ENCODE results near the gene ENTHD1.

The ENTHD1 gene

DNA sequence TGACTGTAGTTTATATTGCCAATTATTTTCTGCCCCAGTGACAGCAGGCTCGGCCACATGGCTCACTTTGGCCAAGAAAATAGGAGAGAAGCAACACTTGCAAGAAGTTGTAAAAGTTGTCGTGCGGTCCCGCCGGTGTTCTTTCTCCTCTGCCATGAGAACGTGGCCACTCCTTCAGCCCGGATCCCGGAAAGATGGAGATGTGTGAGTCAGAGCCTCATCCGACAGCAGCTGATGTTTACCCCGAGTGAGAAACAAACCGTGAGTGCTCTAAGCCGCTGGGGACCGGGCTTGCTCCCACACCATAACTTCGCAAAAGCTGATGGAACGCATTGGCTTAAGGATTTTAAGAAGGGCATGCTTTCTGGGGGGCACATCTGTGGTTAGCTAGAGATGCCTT is 166.0 kb downstream of the ENTHD1 start:
- no peak for DNase-seq

DNA sequence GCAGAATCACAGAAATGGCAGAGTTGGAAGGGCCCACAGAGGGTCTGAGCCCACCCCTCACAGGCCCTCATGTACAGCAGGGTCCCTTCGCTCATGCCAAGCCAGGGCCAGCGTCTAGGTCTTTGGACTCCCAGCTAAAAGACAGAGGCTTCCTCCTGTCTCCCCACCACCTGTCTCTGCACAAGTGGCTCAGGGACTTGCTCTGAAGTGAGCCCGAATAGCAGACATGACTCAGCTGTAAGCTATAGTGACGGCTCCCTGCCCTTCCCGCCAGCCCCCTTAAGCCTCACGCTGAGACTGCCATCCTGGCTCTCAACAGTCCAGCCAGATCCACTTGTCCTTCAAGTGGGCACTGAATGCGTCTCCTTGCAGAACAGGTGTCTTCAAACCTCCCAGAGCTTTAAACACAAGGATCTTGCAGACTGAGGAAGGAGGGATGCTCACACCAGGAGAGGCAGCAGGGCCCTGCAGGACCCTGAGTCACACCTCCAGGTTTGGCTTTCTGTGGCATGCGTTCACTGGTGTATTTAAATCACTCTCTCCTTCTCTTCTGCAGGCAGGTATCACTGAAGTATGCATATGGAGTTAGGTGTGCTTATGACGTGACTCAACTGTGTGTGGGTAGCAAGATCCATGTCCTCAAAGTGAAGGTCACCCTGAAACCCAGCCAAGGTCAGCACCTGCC is 168.1 kb downstream of the ENTHD1 start:
- DNase-seq, result no peak

DNA sequence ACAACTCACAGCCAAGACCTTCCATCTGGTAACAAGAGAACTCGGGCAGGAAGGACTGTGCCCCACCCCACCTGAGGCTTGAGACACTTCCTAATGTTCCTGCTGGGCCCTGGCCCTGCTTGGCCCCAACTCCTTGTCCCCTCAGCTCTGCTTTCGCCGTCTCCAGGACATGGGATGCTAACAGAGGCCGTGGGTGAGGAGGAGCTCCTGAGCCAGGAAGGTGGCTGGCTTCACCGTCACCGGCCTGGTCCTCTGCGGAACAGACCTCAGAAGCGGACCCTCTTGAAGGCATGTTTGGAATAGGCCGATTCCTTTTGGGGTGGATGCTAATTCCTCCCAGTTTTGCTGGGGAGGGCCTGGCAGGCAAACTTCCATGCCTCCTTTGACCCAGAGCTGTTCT is 168.7 kb downstream of the ENTHD1 start:
- no peak for DNase-seq

DNA sequence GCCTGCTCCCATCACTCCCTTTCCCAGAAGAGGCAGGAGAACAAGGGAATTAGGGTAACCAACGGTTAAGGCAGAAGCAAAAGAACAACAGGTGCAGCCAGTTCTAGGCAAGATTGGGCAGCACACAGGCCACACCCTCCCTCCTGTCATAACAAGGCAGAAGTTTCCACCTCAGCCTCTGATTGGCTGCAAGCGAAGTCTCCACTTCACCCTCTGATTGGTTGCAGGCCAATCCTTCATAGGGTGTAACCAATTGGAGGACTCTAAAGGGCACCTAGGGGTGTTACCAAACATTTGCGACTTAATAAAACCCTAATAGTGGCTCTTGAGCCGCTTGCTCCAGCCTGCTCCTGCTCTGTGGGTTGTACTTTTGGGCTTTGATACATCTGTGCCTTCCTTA is 169.2 kb downstream of the ENTHD1 start:
- no peak for DNase-seq

DNA sequence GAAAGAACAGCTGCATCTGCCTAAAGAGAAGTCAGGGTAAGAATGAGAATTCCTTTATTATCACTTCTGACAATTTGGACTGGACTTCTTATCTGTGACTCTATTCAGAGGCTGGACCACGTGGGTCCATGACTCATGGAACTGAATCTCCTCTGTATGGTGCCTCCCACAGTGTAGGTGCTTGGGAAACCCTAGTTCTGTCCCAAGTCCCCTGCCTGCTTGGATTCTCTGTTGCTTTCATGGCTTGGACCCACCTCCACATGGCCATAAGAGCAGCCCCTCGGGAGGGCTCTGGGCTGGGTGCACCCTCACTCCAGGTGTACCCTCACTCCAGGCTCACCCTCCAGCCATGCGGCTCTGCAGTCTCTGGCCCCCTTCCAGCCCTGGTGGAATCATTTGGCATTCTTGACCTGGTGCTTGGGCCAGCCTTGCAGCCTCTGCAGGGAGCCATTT is 169.6 kb downstream of the ENTHD1 start:
- DNase-seq, result no peak

DNA sequence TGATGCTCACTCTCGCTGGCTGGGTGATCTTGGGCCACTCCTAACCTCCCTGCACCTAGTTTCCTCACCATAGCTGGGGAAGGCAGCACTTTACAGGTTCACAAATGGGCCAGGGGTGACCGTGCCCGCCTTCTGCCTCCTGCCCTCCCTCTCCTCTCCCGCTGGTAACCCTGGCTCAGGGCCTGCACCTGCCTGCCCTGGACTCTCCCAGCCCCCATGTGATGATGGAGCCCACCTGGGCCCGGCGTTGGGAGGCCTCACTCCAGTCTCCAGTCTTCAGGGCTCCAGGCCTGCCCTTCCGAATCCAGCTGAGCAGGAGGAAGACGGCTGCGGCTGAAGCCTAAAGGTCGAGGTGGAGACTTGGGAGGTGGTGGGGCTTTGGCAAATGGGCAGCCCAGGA is 170.1 kb downstream of the ENTHD1 start:
- no peak for DNase-seq

DNA sequence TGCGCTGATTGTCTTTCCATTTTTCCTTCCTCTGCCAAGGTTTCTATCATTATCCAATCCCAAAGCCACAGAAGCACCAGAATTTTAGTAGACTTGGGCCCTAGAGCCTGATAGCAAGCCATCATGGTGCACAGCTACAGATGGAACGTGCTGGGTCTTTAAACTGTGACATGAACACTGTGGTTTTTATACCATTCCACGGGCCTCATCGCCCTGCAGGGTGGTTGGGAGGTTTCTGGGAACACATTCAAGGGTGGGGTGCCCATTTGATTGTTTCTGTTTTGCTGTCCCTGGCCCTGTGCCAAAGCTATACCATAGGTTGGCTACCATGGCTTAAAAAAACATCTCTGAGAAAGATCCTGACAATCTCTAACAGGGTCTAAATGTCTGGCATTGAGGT is 171.1 kb downstream of the ENTHD1 start:
- no peak for DNase-seq

DNA sequence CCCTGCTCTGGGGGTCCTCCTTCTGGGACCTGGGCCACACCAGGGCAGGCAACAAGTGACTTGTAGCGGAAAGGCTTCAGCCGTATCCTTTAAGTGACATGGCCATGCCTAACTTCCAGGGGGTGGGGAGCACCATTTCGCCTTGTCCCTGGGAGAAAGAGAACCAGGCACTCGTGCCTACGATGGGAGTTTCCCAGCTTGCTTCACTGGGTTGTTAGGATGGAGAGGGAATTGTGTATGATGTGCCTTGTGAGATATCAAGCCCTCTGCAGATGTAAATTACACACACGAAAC is 171.6 kb downstream of the ENTHD1 start:
- DNase-seq, result no peak

DNA sequence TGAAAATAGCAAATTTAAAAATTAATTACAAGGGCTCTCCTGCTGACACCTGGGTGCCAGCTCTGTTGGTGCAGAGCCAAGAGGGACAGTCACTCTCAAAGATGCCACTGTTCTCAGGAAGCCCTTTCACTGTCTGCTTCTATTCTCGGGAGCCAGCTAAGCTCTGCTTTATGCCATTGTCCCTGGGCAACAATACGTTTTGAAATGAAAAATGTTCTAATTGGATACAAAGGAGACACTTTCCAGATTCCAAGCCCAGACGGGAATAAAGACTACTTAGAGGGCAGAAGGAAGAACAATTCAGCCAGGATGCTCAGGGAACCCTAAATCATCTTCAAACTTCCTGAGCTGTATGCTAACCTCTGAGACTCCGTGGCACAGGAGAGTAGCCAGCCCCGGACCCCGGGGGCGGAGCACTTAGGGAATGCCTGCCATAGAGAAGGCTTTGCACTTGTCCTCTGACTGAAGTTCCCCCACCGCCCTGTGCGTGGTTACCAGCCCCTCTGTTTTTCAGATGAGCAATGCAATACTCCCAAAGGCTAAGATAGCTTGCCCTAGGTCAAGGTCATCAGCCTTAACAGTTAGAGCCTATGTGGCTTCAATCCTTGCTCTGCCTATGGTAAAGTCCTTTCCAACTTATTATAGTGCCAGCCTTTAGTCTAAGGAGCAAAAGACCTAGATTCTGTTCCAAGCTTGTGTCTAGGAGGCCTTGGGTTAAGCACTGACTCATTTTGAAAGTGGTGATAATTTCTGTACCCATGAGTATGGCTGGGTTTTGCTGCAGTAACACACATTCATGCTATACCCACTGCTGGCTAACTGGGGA is 172.1 kb downstream of the ENTHD1 start:
- DNase-seq, result no peak

DNA sequence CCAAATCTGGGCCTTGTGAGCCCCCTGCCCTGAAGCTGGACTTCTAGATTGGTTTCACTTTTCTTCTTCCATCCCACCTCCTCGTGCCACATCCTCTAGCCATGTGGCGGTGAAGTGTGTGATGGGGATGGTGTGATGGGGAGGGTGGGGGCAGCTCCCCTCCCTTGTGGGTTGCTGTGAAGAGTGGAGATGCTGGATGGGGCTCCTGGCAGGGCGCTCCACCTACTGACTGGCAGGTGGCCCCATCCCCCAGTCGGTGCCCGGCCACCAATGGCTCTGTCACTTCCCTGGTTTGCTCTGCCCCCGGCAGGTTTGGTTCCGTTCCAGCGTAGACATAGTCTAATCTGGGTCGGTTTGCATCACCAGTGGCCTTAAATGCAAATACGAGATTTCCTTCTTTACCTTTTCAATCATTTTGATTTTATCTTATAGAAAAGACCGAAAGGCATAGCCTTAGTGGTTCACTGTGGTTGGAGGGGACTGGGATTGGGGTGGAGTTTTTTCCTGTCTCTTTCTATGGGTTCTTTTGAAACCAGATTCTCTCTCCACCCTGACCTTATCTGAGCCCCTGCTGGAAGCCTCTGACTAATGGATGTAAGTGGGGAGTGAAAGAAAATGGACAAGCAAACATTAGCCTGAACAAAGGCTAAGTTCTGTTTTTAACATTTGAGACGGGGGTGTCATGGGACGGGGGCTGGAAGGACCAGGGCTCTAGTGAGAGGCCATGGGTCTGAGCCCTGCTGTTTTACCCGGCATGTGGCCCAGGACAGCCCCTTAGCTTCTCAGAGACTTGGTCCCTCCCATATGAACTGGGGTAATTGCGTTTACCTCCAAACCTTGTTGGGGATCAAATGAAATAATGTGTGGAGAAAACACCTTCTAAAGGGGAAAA is 173.8 kb downstream of the ENTHD1 start:
- DNase-seq, result no peak

DNA sequence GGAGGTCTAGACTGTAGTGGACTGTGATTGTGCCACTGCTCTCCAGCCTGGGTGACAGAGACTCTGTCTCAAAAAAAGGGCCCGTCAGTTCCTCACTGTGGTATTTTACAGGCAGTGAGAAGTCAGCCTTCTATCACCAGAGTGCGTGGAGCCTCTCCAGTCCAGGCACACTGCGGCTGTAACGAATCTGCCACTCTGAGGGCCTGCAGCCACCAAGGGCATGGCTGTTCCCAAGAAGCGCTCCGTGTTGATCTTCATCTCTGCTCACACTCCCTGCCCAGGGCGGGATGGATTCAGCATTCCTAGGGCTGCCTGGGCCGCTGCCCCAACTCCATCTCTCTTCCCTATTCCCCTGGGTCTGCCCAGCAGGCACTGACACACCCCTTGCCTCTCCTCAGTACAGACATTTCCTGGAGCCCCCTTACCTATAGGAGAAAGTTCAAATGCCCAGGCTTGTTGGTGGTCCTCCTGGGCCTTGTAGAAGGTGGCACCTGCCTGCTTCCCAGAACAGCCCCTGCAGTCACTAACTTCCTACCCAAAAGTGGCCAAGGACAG is 174.6 kb downstream of the ENTHD1 start:
- DNase-seq, result no peak

DNA sequence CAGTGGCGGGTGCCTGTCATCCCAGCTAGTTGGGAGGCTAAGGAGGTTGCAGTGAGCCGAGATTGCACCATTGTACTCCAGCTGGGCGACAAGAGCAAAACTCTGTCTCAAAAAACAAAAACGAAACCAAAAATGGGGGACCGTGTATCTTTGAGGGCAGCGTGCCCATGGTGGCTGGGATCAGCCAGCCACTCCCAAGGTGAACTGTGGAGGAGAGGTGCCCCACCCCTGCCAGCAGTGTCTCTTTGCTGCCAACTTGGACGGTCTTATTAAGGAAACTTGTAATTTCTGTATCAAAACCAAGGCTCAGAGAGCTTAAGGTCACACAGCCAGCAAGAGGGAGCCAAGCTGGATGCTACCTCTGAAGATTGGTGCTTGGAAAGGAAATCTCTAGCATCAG is 175.4 kb downstream of the ENTHD1 start:
- no peak for DNase-seq

DNA sequence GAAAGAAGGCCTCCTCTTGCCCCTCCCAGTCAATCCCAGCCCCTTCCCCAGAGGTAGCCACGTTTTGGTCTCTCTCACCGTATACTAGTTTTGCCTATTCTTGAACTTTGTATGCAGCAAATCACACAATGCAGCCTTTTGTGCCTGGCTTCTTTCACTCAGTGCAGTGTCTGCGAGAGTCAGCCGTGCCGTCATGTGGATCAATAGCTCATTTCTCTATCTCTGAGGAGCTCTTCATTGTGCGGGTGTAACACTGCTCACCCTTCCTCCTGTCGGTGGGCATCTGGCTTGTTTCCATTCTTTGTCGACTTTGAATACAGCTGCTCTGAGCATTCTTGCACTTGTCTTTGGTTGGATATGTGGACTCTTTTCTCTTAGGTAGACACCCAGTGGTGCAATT is 176.5 kb downstream of the ENTHD1 start:
- no peak for DNase-seq

DNA sequence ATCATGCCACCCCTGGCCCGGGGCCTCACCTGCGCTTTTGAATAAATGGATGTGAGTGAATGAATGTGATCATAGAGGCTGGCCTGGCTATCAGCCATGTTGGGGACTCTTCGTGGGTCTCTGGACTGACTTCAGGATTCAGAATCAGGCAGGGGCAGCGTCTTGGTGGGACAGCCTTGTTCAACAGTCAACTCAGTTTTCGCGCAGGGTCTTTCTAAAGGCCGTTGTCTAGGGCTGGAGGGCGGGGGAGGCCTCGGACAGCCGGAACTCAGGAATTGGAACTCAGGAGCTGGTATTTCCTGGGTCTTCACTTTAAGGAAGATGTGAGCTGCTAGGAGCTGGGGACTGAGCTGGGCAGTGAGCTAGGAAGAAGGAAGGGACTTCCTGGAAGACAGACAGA is 177.0 kb downstream of the ENTHD1 start:
- DNase-seq, result no peak

DNA sequence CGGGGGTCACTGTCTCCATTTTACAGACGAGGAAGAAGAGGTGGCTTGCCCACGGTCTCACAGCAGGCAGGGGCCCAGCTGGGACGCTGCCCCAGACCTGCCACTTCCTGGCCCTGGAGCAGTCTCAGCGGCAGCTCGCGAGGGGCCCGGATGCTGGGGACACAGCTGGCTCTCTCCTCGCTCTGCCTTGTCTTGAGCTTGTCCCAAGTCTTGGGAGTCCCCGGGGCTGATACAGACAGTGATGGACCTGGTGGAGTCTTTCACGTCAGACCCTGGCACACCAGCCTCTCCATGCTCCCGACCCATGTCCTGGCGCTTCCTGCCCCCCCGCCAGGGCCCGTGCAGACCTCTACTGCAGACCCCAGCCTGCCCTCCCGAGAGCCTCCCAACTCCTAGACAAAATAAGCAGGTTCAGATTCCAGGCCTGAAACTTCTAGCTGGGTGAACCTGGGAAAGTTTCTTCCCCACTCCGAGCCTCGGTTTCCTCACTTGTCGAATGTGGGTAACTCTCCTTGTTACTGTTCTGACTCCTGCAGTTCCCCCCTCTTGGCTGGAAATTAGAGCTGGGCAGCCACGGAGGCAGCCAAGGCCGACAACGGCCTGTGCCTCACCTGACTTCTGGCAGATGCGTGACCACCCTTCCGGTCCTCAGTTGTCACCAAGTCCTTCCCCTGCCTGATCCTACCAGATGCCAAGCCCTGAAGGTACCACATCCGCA is 177.6 kb downstream of the ENTHD1 start:
- no peak for DNase-seq

DNA sequence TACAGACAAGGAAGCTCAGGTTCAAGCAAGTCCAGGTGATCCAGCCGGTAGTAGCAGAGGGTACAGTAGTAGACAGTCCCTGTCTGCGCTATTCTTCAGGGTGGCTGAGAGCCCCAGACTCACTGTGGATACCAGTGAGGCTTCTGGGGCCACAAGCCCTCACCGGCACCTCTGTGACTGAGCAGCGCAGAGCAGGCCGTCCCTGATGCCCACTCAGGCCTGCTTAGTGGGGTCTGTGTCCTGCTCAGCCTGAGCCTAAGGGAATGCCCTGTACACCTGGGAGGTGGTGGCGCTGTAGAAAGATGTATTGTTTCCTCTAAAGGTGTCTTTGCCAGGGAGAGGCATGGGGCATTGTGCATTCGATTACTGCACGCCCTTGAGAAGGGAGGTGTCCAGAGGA is 179.2 kb downstream of the ENTHD1 start:
- DNase-seq, result no peak

DNA sequence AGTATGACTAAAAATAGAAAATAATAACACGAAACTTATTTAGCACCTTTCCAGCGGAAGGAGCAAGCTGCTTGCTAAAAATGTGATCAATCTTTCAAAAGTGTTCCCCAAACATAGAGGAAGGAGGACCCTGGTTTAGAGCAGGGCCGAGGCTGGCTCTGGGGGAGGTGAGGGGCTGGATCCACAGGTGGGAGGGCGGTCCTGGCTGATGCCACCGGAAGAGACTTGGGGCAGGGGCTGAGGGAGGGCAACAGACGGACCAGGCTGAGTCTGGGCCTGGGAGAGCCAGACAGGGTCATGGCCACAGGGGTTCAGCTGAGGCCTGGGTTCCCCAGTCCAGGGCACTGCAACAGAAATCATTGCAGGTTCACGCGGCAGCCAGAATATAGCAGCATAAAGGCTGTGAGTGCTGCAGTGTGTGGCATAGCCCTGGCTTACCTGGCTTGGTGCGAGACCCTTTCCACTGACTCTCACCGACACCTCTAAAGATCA is 179.7 kb downstream of the ENTHD1 start:
- no peak for DNase-seq

DNA sequence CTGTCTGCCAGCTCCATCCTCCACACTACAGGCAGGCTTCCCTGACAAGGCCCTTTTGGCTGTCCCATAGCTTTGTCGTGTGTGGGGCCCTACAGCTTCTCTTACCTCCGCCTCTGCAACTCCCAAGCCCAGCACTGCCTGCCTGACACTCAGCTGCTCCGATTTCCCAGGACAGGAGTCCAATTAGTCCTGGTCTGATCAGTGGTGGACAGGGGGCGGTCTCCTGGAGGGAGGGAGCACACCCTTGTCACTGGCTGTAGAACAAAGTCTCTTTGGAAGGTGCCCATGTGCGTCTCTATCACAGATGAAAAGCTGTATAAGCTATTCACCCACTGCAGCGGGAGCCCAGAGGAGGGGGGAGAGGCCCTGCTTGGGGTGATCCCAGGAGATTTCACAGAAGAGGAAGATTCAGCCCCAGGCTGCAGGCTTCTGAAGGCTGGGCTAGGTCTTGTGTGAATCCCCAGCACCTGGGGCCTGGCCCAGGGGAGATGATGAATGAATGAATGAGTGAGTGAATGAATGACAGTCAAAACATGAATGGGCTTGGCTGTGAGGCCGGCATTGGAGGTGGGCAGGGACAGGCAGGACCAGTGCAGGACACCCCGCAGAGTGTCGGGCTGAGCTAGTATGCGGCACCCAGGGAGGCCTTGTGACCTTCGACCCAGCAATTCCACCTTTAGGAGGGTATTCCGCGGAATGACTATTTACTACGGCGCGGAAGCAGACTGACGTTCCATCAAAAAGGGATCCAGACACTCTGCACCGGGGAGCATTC is 180.6 kb downstream of the ENTHD1 start:
- DNase-seq, result no peak

DNA sequence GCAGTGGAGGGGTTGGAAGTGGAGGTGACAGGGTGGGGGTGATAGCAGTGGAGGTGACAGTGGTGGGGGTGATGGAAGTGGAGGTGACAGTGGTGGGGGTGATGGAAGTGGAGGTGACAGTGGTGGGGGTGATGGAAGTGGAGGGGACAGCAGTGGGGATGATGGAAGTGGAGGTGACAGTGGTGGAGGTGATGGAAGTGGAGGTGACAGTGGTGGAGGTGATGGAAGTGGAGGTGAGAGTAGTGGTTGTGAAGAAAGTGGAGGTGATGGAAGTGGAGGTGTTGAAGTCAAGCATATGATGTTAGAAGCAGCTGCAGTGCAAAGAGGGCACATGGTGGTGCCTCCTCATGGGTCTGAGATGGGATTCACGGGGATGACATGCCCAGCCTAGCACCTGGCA is 181.5 kb downstream of the ENTHD1 start:
- DNase-seq, result no peak

DNA sequence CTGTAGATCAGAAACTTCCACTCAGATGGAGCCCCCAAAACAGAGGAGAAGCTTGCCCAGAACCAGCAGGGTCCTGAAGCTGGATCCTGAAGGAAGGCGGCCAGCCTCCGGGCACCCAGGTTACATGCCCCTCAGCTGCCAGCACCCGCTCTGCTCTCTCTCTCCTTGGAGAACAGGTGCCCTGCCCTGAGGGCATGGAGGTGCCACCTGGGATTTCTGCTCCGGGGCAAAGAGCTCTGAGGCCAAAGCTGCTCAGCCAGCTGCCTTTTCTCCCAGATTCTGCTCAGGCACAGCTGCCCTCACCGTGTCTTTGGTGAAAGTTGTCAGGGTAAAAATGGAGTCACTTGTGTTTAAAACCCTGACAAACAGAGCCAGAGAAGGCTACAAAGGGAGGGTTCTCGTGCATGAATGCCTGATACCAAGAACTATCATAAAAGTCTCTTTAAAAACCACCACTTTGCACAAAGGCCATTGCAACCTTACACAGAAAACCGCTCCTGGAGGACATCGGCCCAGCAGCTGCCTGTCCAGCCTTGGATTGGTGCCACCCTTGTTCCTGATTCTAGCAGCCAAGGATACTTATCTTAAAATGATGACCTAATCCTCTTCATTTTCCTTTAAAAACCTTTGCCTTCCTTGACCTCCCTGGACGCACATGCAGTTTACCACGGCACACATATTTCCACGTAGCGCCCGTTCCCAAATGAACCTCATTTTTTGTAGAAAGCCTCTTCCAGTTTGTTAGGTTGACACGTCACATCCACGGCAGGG is 183.0 kb downstream of the ENTHD1 start:
- no peak for DNase-seq

DNA sequence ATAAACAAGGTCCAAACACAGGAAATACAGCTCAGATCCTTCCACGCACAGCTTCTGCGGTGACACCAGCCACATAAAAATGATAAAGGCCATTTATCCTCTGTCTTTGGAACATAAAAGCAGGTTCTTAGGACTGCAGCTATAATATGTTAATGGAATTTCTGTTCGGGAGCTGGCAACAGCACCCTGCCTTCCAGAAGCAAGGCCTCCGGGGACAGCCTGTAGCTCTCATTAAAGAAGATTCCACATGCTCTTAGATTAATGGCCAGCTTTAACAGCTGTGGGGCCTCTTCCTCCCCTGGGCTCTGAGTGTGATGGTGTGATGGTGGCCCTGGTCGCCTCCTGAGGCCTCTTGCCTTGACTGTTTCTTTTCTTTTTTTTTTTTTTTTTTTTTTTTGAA is 185.7 kb downstream of the ENTHD1 start:
- no peak for DNase-seq

All from kidney glomerular epithelial cell (primary cell).